Measurements from ENCODE around the gene VPS4B. TPM values are rescaled to one million over a fixed set of nuclear protein-coding genes. Genes with fewer than 3 reads are reported as not detected.

Gene VPS4B
- total and polyA plus RNA-seq, 2 of the 8 experiments (the other 6 are each of a cell fraction or from before 2014, with no cell fraction given) = 7.2 to 45.3 TPM

DNA sequence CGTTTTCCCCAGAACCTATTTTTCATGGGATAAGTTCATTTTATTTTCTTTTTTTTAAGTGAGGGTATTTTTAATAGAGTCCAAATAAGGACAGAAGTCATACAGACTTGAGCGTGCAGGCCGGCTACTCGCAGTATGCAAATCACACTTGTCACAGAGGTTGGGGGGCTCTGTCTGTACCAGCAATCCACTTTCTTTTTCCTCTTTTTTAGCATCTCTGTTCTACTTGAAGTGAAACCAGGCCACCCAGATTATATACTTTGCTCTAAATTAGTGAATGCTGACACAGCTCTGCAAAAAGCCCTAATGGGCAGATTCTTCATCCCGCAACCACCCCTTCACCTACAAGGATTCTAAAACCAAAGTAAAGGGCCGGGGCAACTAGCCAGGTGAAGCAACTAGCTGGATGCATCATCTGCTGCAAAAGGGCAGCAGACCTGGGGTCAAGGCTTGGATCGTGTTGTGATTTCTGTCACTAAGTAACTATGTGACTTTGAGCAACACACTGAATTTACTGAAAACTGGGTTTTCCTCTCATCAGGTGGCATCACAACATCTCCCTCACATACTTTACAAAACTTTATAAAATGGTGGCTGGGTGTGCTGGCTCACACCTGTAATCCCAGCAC, 73.7 kb downstream of the VPS4B start:
- Histone ChIP-seq H3K79me1 (ENCODE audit: low read depth, low read length) (no peaks in the 10 kb centered on the region), H2AK5ac (ENCODE audit: low read depth, low read length) (no peak overlapping the region), H3K14ac (ENCODE audit: insufficient read length) (no peak overlapping the region), H3K27me3 (replicated peaks in 1 of 4; ENCODE audit: control insufficient read depth in 3 of 4, extremely low read depth in 1 of 4, insufficient read depth in 3 of 4, low read length in 3 of 4) (no peaks in the 10 kb centered on the region), H4K20me1 (replicated peaks in 1 of 2; ENCODE audit: control insufficient read depth in 1 of 2, insufficient read depth in 2 of 2, low read length in 2 of 2) (no peaks in the 10 kb centered on the region), H2BK12ac (ENCODE audit: low read depth, low read length) (no peak overlapping the region), H3K4me1 (replicated peaks in 1 of 4; ENCODE audit: control insufficient read depth in 3 of 4, insufficient read depth in 4 of 4, low read length in 3 of 4) (no peaks in the 10 kb centered on the region), H3K4me2 (ENCODE audit: insufficient read depth in 1 of 2, low read depth in 2 of 2, low read length in 2 of 2) (no peak overlapping the region), H4K5ac (ENCODE audit: insufficient read length, low read depth, low read length) (no peak overlapping the region), H3K18ac (ENCODE audit: extremely low read depth, low read length) (no peak overlapping the region), H2BK120ac (replicated peaks; ENCODE audit: low read depth, low read length) (no peak overlapping the region), H3K36me3 (ENCODE audit: control insufficient read depth in 2 of 4, insufficient read depth in 4 of 4, low read length in 3 of 4) (peaks cover 5 to 62% (median 41%) of the 10 kb centered on the region in 4 experiments; a peak in 7 of 8 replicates), H4K91ac (replicated peaks; ENCODE audit: insufficient read length, low read length) (no peak overlapping the region), H3K4me3 (ENCODE audit: extremely low read depth in 1 of 4, insufficient read depth in 2 of 4, low read depth in 3 of 4, low read length in 4 of 4) (no peak overlapping the region), H3K23ac (ENCODE audit: insufficient read length) (no peak overlapping the region), H3K9ac (replicated peaks in 1 of 4; ENCODE audit: extremely low read depth in 1 of 4, low read depth in 3 of 4, low read length in 3 of 4) (no peak overlapping the region), H3K4ac (replicated peaks; ENCODE audit: insufficient read length, low read depth, low read length) (no peak overlapping the region), H2BK5ac (ENCODE audit: low read depth, low read length) (no peak overlapping the region), H2AFZ (ENCODE audit: low read length) (no peak overlapping the region), H2BK15ac (ENCODE audit: low read length) (no peak overlapping the region), H3K23me2 (ENCODE audit: low read depth, low read length) (no peaks in the 10 kb centered on the region; the same call in 1 of the 2 replicates), H3K56ac (replicated peaks; ENCODE audit: insufficient read length, low read depth, low read length) (no peak overlapping the region), H3K79me2 (ENCODE audit: control insufficient read depth in 1 of 2, insufficient read depth in 2 of 2, low read length in 2 of 2) (no peaks in the 10 kb centered on the region), H2BK20ac (ENCODE audit: low read length) (no peak overlapping the region), H3K9me3 (ENCODE audit: insufficient read depth in 2 of 2, low read depth in 1 of 2, low read length in 1 of 2) (no peaks in the 10 kb centered on the region), H4K8ac (ENCODE audit: extremely low read depth, insufficient read depth, low read length) (no peak overlapping the region), H3K27ac (ENCODE audit: low read depth, low read length) (no peak overlapping the region)
- WGBS, 2 experiments (ENCODE audit: extremely low coverage in 1 of 2, insufficient coverage in 1 of 2, insufficient read length in 1 of 2, insufficient replicate concordance in 2 of 2, low coverage in 1 of 2, low lambda C conversion rate in 2 of 2, missing lambda C conversion rate in 1 of 2) = 92% methylated on average over 7 of the region's 7 CpGs; no CpG with 5 or more reads in 1 of the 2 experiments
- ChIA-PET POLR2A (ENCODE audit: partially characterized antibody) (no interaction called here), CTCF (ENCODE audit: partially characterized antibody) (interaction anchor here (1.1 to 3.2 kb wide), 3 partner anchors 8 to 91 kb away, joined by 3 to 16 read pairs (median 3); no protein-coding TSS in a partner anchor)
- no peak for TF ChIP-seq CREB1 (IDR thresholded peaks at IDR 0.05)
- TF ChIP-seq RFX5 (IDR thresholded peaks at IDR 0.05; ENCODE audit: borderline replicate concordance, low read depth, low read length) = no peak
- no peak for TF ChIP-seq GTF2F1 (IDR thresholded peaks at IDR 0.05; ENCODE audit: borderline replicate concordance, low read depth, low read length)
- no peak for TF ChIP-seq POLR2A (IDR thresholded peaks at IDR 0.05; ENCODE audit: control extremely low read depth in 1 of 2, low read depth in 2 of 2, low read length in 2 of 2)
- TF ChIP-seq EP300 (IDR thresholded peaks at IDR 0.05; ENCODE audit: borderline replicate concordance in 1 of 2, low read depth in 2 of 2, low read length in 2 of 2) = no peak
- FAIRE-seq (no peak), DNase-seq (ENCODE audit: low read depth in 1 of 2, low spot score in 2 of 2) (no peak)

All from H1 (cell line).